GM18517 (cell line): ENCODE results near the gene ETV6.
A peak's percentile ranks its signal among the peaks of the same experiment; 100 is the strongest.

Experiments used
- ATAC-seq: cut with Tn5 transposase; IDR thresholded peaks from one replicate; pipeline ENCODE4 v1.9.1; 2021; ENCODE audit warnings: mild to moderate bottlenecking, moderate library complexity; ENCODE audit not compliant: unreplicated experiment

The ETV6 gene

GRCh38 chr12:11642785-11643184 lies 6.7 kb upstream of the ETV6 start:
- ATAC-seq: no peak

- no peak for ATAC-seq
These were observed 4.1 kb upstream of the ETV6 start for GRCh38 chr12:11645391-11645790.

- ATAC-seq: peak; percentile 26
These were observed 711 bp upstream of the ETV6 start for GRCh38 chr12:11648514-11649412.

- no peak for ATAC-seq
These were observed 1.1 kb downstream of the ETV6 start for GRCh38 chr12:11650286-11651281.

GRCh38 chr12:11651381-11651780 lies 1.9 kb downstream of the ETV6 start:
- no peak for ATAC-seq

GRCh38 chr12:11651785-11652184 lies 2.3 kb downstream of the ETV6 start:
- no peak for ATAC-seq

- peak; percentile 25 for ATAC-seq
These were observed 3.0 kb downstream of the ETV6 start for GRCh38 chr12:11652351-11653040.

GRCh38 chr12:11653215-11653753 lies 3.8 kb downstream of the ETV6 start:
- peak; percentile 19 for ATAC-seq

GRCh38 chr12:11654338-11654737 lies 4.9 kb downstream of the ETV6 start:
- no peak for ATAC-seq

GRCh38 chr12:11654802-11655201 lies 5.3 kb downstream of the ETV6 start:
- no peak for ATAC-seq

GRCh38 chr12:11655842-11656241 lies 6.4 kb downstream of the ETV6 start:
- no peak for ATAC-seq

GRCh38 chr12:11656550-11656949 lies 7.1 kb downstream of the ETV6 start:
- no peak for ATAC-seq

GRCh38 chr12:11657511-11657910 lies 8.0 kb downstream of the ETV6 start:
- no peak for ATAC-seq

- ATAC-seq: no peak
These were observed 9.3 kb downstream of the ETV6 start for GRCh38 chr12:11658791-11659190.

GRCh38 chr12:11660624-11661023 lies 11.2 kb downstream of the ETV6 start:
- no peak for ATAC-seq

GRCh38 chr12:11661491-11662089 lies 12.1 kb downstream of the ETV6 start:
- ATAC-seq: no peak

GRCh38 chr12:11662369-11662768 lies 12.9 kb downstream of the ETV6 start:
- no peak for ATAC-seq

GRCh38 chr12:11663130-11663529 lies 13.7 kb downstream of the ETV6 start:
- ATAC-seq: no peak

- ATAC-seq: no peak
These were observed 14.6 kb downstream of the ETV6 start for GRCh38 chr12:11664101-11664500.
